ENCODE data around the gene ADAM22.

GRCh38 chr7:88012086-88012485 is 78.0 kb downstream of the ADAM22 start:
- TF ChIP-seq POLR2A (IDR thresholded peaks at IDR 0.05) (no peak), EP300 (IDR thresholded peaks at IDR 0.05) (no peak)
